NCI-H1436 treated with DMSO at 0.1 percent for 48 hours (cell line): ENCODE results near the gene MRTFA.

Experiments used
- DNase-seq: peaks from one replicate; lab custom pipeline; 2025; lab: John Stamatoyannopoulos, UW

The MRTFA gene

GRCh38 chr22:40426594-40427333, 209.8 kb downstream of the MRTFA start:
- no peak for DNase-seq

GRCh38 chr22:40425082-40425481, 211.4 kb downstream of the MRTFA start:
- no peak for DNase-seq

GRCh38 chr22:40423882-40424640, 212.5 kb downstream of the MRTFA start:
- DNase-seq = no peak

- no peak for DNase-seq
Observed at GRCh38 chr22:40423310-40423688, 213.2 kb downstream of the MRTFA start.

- DNase-seq = no peak
Observed at GRCh38 chr22:40422558-40423309, 213.8 kb downstream of the MRTFA start.

- no peak for DNase-seq
Observed at GRCh38 chr22:40421941-40422340, 214.6 kb downstream of the MRTFA start.

GRCh38 chr22:40421082-40421350, 215.5 kb downstream of the MRTFA start:
- no peak for DNase-seq

- DNase-seq = no peak
Observed at GRCh38 chr22:40420341-40421081, 216.0 kb downstream of the MRTFA start.

- no peak for DNase-seq
Observed at GRCh38 chr22:40419718-40420117, 216.8 kb downstream of the MRTFA start.

- no peak for DNase-seq
Observed at GRCh38 chr22:40418366-40419201, 217.9 kb downstream of the MRTFA start.

- DNase-seq = no peak
Observed at GRCh38 chr22:40417881-40418280, 218.6 kb downstream of the MRTFA start.

- DNase-seq = no peak
Observed at GRCh38 chr22:40417041-40417440, 219.5 kb downstream of the MRTFA start.

- no peak for DNase-seq
Observed at GRCh38 chr22:40416636-40417035, 219.9 kb downstream of the MRTFA start.

GRCh38 chr22:40416267-40416570, 220.3 kb downstream of the MRTFA start:
- DNase-seq = no peak

- no peak for DNase-seq
Observed at GRCh38 chr22:40415531-40416266, 220.8 kb downstream of the MRTFA start.

- no peak for DNase-seq
Observed at GRCh38 chr22:40414838-40415505, 221.5 kb downstream of the MRTFA start.

- DNase-seq = no peak
Observed at GRCh38 chr22:40414311-40414710, 222.2 kb downstream of the MRTFA start.

- no peak for DNase-seq
Observed at GRCh38 chr22:40413873-40414272, 222.6 kb downstream of the MRTFA start.

GRCh38 chr22:40412441-40412840, 224.1 kb downstream of the MRTFA start:
- no peak for DNase-seq

- DNase-seq = no peak
Observed at GRCh38 chr22:40411506-40411861, 225.0 kb downstream of the MRTFA start.
